ENCODE data around the gene UNCX. TPM values are rescaled to one million over a fixed set of nuclear protein-coding genes. Genes with fewer than 3 reads are reported as not detected.
"Not testable (repeated sequence)": the region's sequence is repeated elsewhere in the genome, so short reads cannot be mapped to it uniquely, and the experiment has no call there.

Gene UNCX
- total and polyA plus RNA-seq, 2 of the 4 experiments (the other 2 are of a cell fraction) = not detected

DNA sequence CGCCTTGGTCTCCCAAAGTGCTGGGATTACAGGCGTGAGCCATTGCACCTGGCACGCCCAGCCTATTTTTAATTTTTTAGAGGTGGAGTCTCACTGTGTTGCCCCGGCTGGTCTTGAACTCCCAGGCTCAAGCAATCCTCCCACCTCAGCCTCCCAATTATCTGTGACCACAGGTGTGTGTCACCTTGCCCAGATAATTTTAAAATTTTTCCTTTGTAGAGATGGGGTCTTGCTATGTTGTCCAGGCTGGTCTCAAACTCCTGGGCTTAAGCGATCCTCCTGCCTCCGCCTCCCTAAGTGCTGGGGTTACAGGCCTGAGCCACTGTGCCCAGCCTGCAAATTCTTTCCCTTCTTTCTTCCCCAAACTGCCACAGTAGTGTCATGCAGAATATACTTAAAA lies 29.8 kb upstream of the UNCX start:
- H3K56ac ChIP-seq (ENCODE audit: extremely low read depth, insufficient read depth, low read length); H3K14ac ChIP-seq (replicated peaks; ENCODE audit: low read depth, low read length); H3K4me2 ChIP-seq (ENCODE audit: low read depth, low read length); H4K91ac ChIP-seq (ENCODE audit: insufficient read depth, low read depth, low read length); ATAC-seq (ENCODE audit: low read depth); H3K27ac ChIP-seq (ENCODE audit: insufficient read depth, low read length); H3K9me3 ChIP-seq (ENCODE audit: control insufficient read depth, insufficient read depth, low read length); H2AK9ac ChIP-seq (replicated peaks; ENCODE audit: low read depth, low read length, poor library complexity); BruUV-seq (replicated peaks); H2BK5ac ChIP-seq (ENCODE audit: low read depth, low read length, poor library complexity, severe bottlenecking); H3K23ac ChIP-seq (ENCODE audit: low read depth, low read length); dilution Hi-C loops (cut with HindIII; ENCODE audit: low sequenced_read_pairs, unreplicated experiment); H4K5ac ChIP-seq (ENCODE audit: low read depth, low read length); H3K9me1 ChIP-seq (ENCODE audit: insufficient read depth, low read length); H3K4me3 ChIP-seq (ENCODE audit: insufficient read depth, low read depth, low read length); intact Hi-C loops (cut with micrococcal nuclease); DNase-seq; H2BK20ac ChIP-seq (ENCODE audit: low read depth, low read length); H3K79me1 ChIP-seq (ENCODE audit: low read depth in 1 of 2, low read length in 2 of 2); POLR2A ChIA-PET (ENCODE audit: unreplicated experiment); H3K9ac ChIP-seq (ENCODE audit: low read depth, low read length); H2BK120ac ChIP-seq (ENCODE audit: low read depth, low read length); H2BK15ac ChIP-seq (ENCODE audit: low read depth, low read length); H4K20me1 ChIP-seq (ENCODE audit: insufficient read depth, low read length); H3K36me3 ChIP-seq (ENCODE audit: control insufficient read depth, insufficient read depth, low read length); H3K4me1 ChIP-seq (ENCODE audit: control insufficient read depth, insufficient read depth, low read length); H2AFZ ChIP-seq (replicated peaks; ENCODE audit: low read length, poor library complexity); CTCF ChIA-PET; H3K4ac ChIP-seq (ENCODE audit: low read depth, low read length); H2AK5ac ChIP-seq (ENCODE audit: low read depth, low read length); H3K18ac ChIP-seq (ENCODE audit: low read depth, low read length); in situ Hi-C loops (cut with MboI; ENCODE audit: low sequenced_read_pairs); H4K8ac ChIP-seq (ENCODE audit: low read depth in 2 of 2, low read length in 2 of 2): not testable (repeated sequence)
- H3K27me3 ChIP-seq (ENCODE audit: control insufficient read depth, insufficient read depth, low read length) = peaks cover 44% of the 10 kb centered on the region
- no CpG with 5 or more reads among the region's 6 CpGs for WGBS, 2 experiments (ENCODE audit: extremely low coverage in 2 of 2, insufficient read length in 1 of 2)

Measured in IMR-90 (cell line).